Adrenal gland (tissue), 5 donors: ENCODE data around the gene IL12RB2.

Experiments
- CTCF ChIP-seq, 6 experiments: fragments of 450-650 bp in 4 of 6; fragments of 200-600 bp in 2 of 6; sonication (generic) in 1 of 6; IDR thresholded peaks; 1 replicate in 5 of 6; 2 replicates in 1 of 6; pipeline versions ENCODE4 v1.5.1 to v1.8.0; 2016 to 2021; ENCODE audit warnings: antibody characterized with exemption in 6 of 6, mild to moderate bottlenecking in 2 of 6, moderate library complexity in 1 of 6
- POLR2A ChIP-seq, 2 donors: fragments of 450-650 bp; IDR thresholded peaks; one replicate each; pipeline ENCODE4 v1.6.1; 2017; ENCODE audit warnings: antibody characterized with exemption in 2 of 2, mild to moderate bottlenecking in 2 of 2, moderate library complexity in 1 of 2
- donor health status: DM: no; HTN: no; CAD: no.

DNA sequence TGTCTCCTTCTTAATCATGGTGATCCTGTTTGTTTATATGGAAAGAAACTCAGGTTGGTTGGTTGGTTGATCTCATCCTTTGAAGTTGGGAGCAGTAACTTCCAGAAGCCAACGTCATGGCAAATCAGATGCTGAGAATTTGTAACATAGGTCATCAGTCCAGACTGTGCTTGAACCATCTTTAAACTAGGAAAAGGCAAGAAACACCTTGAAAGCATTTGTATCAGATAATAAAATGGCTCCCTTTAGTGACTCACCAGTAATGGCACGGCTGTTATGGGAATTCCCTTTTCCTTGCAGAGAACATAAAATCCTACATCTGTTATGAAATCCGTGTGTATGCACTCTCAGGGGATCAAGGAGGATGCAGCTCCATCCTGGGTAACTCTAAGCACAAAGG, 64.5 kb downstream of the IL12RB2 start:
- no peak for TF ChIP-seq CTCF (IDR thresholded peaks at IDR 0.05)
- TF ChIP-seq POLR2A (IDR thresholded peaks at IDR 0.05): no peak
